ENCODE measurements around the gene CD36. TPM values are rescaled to one million over a fixed set of nuclear protein-coding genes. Genes with fewer than 3 reads are reported as not detected.

CD36 gene
- polyA plus RNA-seq, 1 donor from 2014 or later, result 0.69 TPM

DNA sequence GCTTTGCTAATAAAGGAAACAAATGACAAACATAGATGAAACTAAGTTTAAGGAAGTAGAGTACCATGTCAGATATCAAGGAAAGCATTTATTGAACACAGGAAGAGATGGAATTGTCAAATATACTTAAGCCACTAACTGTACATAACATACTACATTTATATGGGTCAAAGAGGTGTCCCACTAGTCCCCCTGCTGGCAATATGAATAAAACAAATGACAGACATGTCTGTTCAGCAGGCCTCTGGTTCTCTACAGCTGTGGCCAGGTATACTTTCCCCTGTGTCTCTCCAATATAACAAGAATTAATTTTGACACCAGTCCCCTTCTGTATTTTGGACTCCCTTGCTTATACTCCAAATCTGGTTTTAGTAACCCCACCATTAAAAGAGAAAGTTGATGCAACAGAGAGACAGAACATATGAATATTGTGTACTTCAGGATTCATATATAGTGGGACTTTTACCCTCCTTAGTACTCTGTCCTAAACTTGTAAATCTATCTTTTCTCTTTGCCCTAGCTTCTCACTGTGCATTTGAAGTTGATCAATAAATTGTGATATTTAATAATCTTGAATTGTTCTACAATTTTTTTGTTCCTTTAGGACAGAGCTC is 42.9 kb downstream of the CD36 start:
- Mint-ChIP-seq H3K9me3 (no peaks in the 10 kb centered on the region), H3K4me3 (no peak overlapping the region), H3K4me1 (no peaks in the 10 kb centered on the region), H3K27me3 (no peaks in the 10 kb centered on the region), H3K27ac (no peak overlapping the region), H3K36me3 (no peaks in the 10 kb centered on the region)

DNA sequence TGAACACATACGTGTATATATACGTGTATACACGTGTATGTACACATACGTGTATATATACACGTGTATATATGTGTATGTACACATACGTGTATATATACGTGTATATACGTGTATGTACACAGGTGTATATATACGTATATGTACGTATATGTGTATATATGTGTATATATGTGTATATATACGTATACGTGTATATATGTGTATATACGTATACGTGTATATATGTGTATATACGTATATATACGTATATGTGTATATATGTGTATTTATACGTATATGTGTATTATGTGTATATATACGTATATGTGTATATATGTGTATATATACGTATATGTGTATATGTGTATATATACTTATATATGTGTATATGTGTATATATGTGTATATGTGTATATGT is 44.3 kb downstream of the CD36 start:
- H3K27me3 Mint-ChIP-seq, result no peaks in the 10 kb centered on the region
- no peak overlapping the region for H3K27ac Mint-ChIP-seq
- no peaks in the 10 kb centered on the region for H3K36me3 Mint-ChIP-seq
- no peaks in the 10 kb centered on the region for H3K9me3 Mint-ChIP-seq
- no peak overlapping the region for H3K4me3 Mint-ChIP-seq
- H3K4me1 Mint-ChIP-seq, result no peaks in the 10 kb centered on the region

DNA sequence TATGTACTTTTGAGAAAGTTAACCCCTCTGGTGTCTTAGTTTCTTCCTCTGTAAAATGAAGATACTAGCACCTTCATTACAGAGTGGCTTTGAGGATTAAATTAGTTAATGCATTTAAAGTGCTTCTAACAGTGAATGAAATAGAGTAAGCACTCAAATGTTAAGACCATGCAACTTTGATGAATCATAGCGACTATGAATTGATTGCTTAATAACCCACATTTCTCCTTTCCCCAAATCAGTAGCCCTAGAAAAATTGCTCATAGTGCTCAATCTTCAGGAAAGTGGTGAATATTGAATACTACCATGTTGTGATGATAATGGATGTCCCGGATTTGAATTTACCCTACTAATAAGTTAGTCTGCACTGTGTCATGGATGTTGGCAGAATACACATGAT is 48.1 kb downstream of the CD36 start:
- Mint-ChIP-seq H3K4me1 (no peaks in the 10 kb centered on the region), H3K36me3 (peaks cover 2% of the 10 kb centered on the region), H3K4me3 (no peak overlapping the region), H3K9me3 (peaks cover 0 to 3% (median 1%) of the 10 kb centered on the region in 3 donors), H3K27me3 (no peaks in the 10 kb centered on the region), H3K27ac (no peak overlapping the region)

DNA sequence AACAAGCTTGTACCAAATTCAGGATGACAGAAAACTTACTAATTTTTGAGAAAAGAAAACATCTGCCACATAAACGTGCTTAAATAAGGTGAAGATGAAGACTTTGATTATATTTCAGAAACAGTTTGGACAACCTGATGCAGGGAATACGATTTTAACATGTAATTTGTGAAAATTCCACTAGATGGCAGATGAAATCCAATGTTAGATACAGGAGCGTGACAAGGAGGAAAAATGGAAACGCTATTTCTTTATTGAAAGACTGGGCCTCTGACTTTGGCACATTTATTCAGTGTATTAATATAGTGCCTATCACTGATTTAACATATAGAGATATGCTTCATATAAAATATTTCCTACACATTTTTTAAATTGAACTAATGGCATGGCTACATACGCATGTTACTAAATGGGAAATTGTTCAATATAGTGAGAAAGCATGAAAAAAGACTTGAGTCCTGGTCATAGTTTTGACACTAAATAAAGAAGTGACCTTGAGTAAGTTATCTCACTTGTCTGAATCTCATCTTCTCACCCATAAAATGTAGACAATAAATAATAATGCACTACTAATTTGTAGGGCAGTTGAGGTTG is 60.7 kb downstream of the CD36 start:
- no peaks in the 10 kb centered on the region for H3K36me3 Mint-ChIP-seq
- H3K4me1 Mint-ChIP-seq, result no peaks in the 10 kb centered on the region
- no peaks in the 10 kb centered on the region for H3K27me3 Mint-ChIP-seq
- H3K27ac Mint-ChIP-seq, result no peak overlapping the region
- no peak overlapping the region for H3K4me3 Mint-ChIP-seq
- peaks cover 0 to under 1% (median 0%) of the 10 kb centered on the region in 3 donors for H3K9me3 Mint-ChIP-seq

DNA sequence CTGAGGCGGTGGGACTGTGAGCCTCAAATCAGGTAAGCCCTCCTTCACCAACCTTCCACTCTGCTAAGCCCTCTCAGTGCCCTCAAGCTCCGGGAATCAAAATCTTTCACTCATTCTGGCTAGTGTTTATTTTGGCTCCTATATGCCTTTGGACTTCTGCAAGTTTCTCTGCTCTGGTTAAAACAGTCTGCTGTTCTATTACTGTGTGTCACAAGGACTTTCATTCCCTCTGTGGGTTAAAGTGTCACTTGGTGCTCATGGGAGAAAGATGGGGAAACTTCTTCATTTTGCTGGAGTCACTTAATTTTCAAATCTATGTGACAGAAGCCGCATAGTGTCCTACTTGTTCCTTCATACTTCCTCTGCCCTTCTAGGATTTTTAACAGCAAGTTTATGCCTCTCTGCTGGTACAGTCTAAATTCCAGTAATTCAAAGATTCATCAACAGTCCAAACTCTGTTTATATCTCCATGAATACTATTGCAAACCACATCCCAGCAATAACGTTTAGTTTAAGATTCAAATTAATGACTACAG is 61.3 kb downstream of the CD36 start:
- H3K27ac Mint-ChIP-seq, result no peak overlapping the region

DNA sequence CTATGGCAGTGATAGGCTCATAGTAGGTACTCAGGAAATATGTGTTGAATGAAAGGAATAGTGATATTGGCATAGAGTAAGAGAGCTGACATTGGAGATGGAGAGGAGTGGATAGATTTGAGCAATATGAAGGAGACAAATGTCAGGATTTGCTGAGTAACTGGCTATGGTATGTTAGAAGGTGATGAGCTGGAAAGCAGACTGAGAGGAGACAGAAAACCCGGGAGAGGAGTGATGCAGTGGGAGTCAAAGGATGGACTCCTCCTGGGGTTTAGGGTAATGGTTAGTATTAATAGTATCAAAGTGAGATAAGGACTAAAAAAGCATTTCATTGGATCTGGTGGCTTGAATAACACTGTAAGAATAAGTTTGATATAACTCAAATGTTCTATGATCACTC is 64.8 kb downstream of the CD36 start:
- no peak overlapping the region for H3K4me3 Mint-ChIP-seq
- no peaks in the 10 kb centered on the region for H3K9me3 Mint-ChIP-seq
- H3K36me3 Mint-ChIP-seq, result no peaks in the 10 kb centered on the region
- H3K27me3 Mint-ChIP-seq, result no peaks in the 10 kb centered on the region
- H3K27ac Mint-ChIP-seq, result no peak overlapping the region
- H3K4me1 Mint-ChIP-seq, result no peaks in the 10 kb centered on the region

More for the DNA sequence above, 61.3 kb downstream of the CD36 start:
- H3K36me3 Mint-ChIP-seq, result no peaks in the 10 kb centered on the region
- H3K27me3 Mint-ChIP-seq, result no peaks in the 10 kb centered on the region
- no peaks in the 10 kb centered on the region for H3K4me1 Mint-ChIP-seq
- no peak overlapping the region for H3K4me3 Mint-ChIP-seq
- no peaks in the 10 kb centered on the region for H3K9me3 Mint-ChIP-seq

DNA sequence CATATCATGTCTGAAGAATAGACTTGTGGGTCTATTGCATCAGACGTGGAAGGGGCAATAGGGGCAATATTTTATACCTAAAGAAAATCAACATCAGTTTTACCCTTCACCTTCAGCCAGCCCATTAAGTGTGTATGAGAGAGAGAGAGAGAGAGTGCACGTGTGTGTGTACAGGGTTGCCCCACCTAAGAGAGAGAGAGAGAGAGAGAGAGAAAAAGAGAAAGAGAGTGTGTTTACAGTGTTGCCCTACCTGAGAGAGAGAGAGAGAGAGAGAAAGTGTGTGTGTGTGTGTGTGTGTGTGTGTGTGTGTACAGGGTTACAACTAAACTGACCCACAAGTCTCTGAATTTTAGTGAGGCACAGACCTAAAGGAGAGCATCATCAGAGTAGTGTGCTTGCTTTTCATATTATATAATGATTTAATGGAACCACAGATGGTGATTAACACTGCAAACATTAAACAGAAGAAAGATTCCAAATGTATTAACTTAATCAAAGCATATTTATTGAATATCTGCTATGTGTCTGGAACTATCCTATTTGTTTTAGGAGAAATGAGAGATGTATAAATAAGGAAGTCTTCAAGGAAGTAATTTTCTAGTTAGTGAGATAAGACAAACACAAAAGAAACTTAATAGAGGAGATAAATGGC is 66.8 kb downstream of the CD36 start:
- peaks cover 0 to 3% (median 0%) of the 10 kb centered on the region in 3 donors for H3K9me3 Mint-ChIP-seq
- no peaks in the 10 kb centered on the region for H3K27me3 Mint-ChIP-seq
- H3K36me3 Mint-ChIP-seq, result no peaks in the 10 kb centered on the region
- H3K4me3 Mint-ChIP-seq, result no peak overlapping the region
- H3K4me1 Mint-ChIP-seq, result no peaks in the 10 kb centered on the region
- no peak overlapping the region for H3K27ac Mint-ChIP-seq

DNA sequence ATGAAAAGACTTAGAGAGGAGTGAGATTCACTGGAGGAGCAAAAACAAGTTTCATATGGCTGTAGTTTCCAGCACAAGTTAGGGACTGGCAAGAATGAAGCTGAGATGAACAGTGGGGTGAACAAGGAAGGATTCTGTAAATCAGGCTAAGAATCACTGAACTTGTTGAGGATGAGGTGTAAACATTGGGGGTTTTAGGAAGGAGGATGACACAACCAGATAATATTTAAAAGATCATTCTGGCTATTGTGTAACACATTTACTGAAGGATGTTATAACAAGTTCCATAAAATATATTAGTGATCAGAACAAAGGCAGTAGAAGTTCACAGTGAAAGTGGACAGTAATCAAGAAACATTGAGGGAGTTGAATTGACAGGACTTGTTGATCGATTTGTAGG is 68.9 kb downstream of the CD36 start:
- Mint-ChIP-seq H3K27ac (no peak overlapping the region), H3K27me3 (no peaks in the 10 kb centered on the region), H3K36me3 (no peaks in the 10 kb centered on the region), H3K9me3 (peaks cover 0 to 3% (median 0%) of the 10 kb centered on the region in 3 donors), H3K4me3 (no peak overlapping the region), H3K4me1 (no peaks in the 10 kb centered on the region)

DNA sequence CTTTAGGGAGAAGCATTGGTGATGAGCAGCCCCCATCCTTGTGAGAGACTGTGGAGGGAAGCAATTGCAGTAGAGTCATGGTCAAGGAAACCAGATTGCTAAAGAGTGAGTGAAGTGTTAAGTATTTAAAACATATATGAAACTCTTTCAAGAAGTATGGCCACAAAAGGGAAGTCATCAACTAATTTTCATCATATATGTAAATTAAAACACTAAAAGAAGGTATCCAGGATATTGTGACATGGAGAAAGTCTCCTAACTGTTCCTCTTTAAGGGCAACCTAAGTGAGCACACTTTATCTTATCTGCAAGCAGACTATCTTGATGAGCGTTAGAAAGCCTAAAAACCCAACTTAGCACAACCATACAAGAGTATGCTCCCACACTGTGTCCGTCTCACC is 69.7 kb downstream of the CD36 start:
- Mint-ChIP-seq H3K4me1 (no peaks in the 10 kb centered on the region), H3K9me3 (peaks cover 0 to 3% (median 0%) of the 10 kb centered on the region in 3 donors), H3K4me3 (no peak overlapping the region), H3K36me3 (no peaks in the 10 kb centered on the region), H3K27me3 (no peaks in the 10 kb centered on the region), H3K27ac (no peak overlapping the region)

DNA sequence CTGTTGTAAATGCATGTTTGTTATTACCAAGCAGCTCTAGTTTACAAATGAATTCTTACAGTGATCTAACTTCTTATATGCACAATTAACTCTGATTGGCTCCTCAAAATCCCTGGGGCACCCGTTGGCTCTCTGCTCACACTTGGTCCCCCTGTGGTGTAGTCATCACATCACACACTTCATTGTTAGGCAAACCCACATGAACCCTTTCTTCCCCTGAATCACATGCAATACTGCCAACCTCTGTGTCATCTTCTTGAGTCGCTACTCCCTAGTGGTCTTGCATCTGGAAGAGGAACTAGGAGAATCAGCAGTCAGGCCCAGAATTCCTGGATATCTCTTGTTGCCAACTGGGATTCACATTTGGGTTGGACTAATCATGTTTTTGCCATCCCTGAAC is 73.1 kb downstream of the CD36 start:
- H3K4me3 Mint-ChIP-seq, result no peak overlapping the region
- no peaks in the 10 kb centered on the region for H3K36me3 Mint-ChIP-seq
- H3K27ac Mint-ChIP-seq, result no peak overlapping the region
- no peaks in the 10 kb centered on the region for H3K27me3 Mint-ChIP-seq
- H3K9me3 Mint-ChIP-seq, result peaks cover 0 to 3% (median 0%) of the 10 kb centered on the region in 3 donors
- no peaks in the 10 kb centered on the region for H3K4me1 Mint-ChIP-seq

DNA sequence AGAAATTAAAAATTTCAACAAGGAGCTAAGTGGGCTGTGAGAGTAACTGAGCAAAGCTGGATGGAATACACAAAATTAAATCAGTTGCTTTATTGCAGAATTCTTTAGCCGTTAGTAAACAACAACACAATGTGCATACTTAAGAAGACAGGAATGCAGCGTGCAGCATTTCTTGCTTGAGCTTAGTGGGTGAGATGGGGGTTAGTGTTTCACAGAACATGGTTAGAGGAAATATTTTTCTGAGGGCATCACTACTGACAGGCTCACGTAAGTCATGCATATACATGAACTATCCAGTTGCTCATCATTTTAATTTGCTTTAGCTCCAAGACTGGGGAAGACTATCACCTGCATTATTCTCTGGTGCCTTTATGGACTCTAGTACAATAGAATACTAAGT is 80.8 kb downstream of the CD36 start:
- Mint-ChIP-seq H3K36me3 (no peaks in the 10 kb centered on the region), H3K27me3 (no peaks in the 10 kb centered on the region), H3K9me3 (peaks cover 2 to 3% (median 2%) of the 10 kb centered on the region in 3 donors), H3K4me3 (no peak overlapping the region), H3K4me1 (no peaks in the 10 kb centered on the region), H3K27ac (no peak overlapping the region)

DNA sequence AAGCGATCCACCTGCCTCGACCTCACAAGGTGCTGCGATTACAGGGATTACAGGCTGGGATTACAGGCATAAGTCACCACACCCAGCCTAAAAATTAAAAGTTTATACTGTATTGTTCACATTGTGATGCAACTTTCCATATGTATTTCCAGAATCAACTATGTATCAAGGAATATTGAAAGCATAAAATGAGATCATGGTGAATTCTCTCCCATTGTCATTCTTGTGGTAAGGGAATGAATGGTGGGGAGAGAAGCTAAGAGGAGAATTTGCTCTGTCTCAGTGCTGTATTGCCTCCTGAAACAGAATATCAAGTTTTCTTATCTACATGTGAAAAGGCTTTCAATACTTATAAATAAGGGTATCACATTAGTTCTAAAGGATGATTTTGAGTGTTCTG is 81.7 kb downstream of the CD36 start:
- H3K27ac Mint-ChIP-seq, result no peak overlapping the region

DNA sequence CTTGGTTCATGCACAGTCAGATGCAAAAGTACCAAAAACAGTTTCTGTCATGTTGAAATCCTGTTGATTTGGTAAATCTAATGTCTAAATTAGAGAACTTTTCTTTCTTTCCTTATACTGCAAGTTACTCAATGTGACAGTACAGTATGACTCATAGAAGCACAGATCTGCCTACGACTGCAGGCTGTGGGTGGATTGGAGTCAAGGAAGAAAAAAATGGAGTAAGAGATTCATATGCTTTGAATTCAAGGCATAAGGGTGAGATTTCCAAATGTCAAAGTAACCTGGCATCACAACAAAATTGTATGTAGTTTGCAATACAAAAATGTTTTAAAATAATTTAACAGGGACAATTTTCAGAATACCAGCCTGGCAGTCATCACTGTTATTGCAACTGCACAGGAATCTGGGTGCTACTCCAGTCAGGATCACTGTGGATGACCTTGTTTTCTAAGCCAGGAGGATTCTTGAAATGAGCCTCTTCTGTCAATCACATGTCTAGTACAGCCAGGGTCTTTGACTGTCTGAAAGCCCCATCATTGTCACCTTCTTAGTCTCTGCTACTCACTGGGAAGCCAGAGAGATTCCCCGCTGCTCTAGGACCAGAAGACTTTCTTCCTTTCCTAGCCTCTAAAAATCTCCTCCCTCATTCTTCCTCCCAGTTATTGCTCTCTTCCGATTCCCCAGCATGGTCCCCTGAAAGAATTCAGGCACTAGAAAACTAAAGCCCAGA is 83.6 kb downstream of the CD36 start:
- peaks cover 0 to 1% (median 0%) of the 10 kb centered on the region in 3 donors for H3K4me1 Mint-ChIP-seq
- peaks cover 0 to 2% (median 1%) of the 10 kb centered on the region in 3 donors for H3K9me3 Mint-ChIP-seq
- no peaks in the 10 kb centered on the region for H3K27me3 Mint-ChIP-seq
- no peak overlapping the region for H3K4me3 Mint-ChIP-seq
- H3K36me3 Mint-ChIP-seq, result no peaks in the 10 kb centered on the region
- no peak overlapping the region for H3K27ac Mint-ChIP-seq

More for the DNA sequence above, 81.7 kb downstream of the CD36 start:
- peaks cover 2 to 3% (median 2%) of the 10 kb centered on the region in 3 donors for H3K9me3 Mint-ChIP-seq
- H3K36me3 Mint-ChIP-seq, result no peaks in the 10 kb centered on the region
- H3K27me3 Mint-ChIP-seq, result no peaks in the 10 kb centered on the region
- no peaks in the 10 kb centered on the region for H3K4me1 Mint-ChIP-seq
- no peak overlapping the region for H3K4me3 Mint-ChIP-seq

DNA sequence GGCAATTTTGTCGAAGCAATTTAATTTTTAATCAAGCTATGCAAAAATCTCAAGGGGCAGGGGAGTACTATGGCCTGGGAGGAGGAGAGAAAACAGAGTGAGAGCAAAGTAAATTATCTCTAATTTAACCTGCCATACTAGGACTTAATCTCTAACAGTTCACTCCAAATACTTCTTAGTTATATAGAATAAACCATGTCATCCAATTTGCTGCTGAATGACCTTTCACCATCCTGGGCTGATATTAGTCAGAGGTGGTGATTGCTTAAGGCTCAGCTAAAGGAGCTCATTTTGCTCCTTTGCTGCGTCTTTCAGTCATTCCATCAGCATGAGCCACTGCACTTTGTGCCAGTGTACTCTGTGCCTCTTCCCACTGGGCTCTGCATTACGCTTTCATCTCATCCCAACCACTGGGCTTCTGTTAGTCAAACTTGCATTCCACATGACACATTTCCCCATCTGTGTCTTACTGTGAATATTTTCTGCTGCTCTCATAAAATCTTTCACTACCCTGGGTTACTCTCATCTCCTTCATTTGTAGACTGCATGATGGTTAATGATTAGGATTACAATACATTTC is 84.3 kb downstream of the CD36 start:
- Mint-ChIP-seq H3K36me3 (no peaks in the 10 kb centered on the region), H3K4me3 (no peak overlapping the region), H3K9me3 (peaks cover 0 to 2% (median 1%) of the 10 kb centered on the region in 3 donors), H3K27ac (no peak overlapping the region), H3K27me3 (no peaks in the 10 kb centered on the region), H3K4me1 (peaks cover 0 to 1% (median 0%) of the 10 kb centered on the region in 3 donors)

Measured in IgD-negative memory B cell (primary cell).